ENCODE results near the gene HIVEP3.
A peak's percentile ranks its signal among the peaks of the same experiment; 100 is the strongest.

The HIVEP3 gene

DNA sequence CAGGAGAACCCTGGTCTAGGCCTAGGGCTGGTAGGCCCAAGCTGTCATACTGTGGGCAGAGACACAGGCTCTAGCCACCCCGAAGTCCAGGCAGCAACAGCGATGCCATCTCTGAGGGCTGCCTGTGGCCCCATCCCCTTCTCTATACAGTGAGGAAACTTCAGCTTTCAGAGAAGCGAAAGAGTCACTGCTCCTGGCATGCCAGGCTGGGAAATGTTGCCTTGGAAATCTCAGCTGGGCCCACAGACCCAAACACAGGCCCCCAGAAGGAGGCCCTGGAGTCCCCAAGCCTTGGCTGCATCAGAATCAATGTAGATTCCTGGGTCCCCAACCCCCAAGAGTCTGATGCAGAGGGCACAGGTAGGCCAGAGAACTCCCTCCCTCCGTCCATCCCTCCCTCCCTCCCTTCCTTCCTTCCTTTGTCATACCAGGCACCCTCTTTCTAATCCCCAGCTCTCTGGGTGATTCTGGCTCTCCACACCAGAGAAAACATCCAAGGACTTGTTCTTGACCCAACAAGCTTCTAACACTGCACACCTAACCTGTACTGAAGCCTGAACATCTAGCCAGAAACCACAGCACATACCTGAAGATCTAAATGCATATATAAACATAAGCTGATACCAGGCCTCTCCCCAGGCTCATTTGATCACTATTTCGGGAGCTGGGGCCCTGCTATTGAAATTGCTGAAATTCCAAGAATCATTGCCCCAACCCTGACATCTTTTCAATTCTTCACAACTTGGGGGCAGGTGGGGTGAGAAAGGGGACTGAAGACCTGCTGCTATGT lies 291.0 kb downstream of the HIVEP3 start:
- no peak for DNase-seq (ENCODE audit: low read depth)

DNA sequence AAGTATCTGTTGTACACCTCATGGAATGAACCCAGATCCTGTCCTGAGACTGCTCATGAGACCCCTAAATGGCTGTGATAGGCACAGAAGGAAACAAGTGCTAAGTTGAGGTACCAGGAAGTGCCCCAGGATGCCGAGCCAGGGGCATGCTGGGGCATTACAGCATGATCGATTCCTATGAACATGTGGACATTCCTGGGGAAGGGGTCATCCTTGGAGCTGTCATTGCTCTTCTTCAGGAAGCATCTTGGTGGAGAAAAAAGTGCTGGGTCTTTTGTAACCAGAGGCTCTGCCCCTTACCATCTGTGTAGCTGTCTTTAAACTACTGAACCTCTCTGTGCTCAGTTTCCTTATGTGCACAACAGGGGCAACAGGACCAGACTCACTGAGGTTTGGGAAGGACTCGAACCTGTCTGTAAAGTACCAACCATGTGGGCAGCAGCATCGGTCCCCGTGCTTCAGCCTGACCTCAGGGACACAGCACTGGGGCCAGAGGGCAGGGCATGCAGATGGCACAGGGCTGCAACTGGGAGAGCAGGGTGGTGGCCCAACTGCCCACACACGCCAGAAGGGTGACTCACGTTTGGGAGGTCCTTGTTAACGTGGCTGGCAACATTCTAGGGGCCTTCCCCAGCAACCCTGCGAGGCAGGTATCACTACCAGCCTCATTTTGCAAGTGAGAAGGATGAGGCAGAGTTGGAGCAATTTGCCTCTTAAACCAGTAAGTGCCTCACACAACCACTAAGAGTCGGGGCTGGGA lies 291.9 kb downstream of the HIVEP3 start:
- no peak for DNase-seq (ENCODE audit: low read depth)

DNA sequence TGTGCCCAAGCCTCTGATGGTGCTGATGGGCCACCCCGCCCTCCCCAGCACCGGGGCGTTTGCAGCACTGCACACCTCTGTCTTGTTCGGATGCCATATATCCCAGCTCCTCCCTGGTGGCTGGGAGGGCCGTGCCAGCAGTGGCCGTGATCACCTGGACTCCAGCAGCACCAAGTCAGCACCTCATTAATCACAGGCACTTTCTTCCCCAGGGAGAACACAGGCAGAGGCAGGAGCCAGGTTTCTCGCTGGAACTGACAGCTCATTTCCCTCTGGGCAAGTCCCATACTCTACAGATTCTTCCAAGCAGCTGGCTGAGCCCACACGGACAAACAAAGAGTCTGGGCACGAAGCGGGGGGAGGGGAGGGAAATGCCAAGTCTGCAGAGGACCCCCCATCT lies 292.6 kb downstream of the HIVEP3 start:
- no peak for DNase-seq (ENCODE audit: low read depth)

DNA sequence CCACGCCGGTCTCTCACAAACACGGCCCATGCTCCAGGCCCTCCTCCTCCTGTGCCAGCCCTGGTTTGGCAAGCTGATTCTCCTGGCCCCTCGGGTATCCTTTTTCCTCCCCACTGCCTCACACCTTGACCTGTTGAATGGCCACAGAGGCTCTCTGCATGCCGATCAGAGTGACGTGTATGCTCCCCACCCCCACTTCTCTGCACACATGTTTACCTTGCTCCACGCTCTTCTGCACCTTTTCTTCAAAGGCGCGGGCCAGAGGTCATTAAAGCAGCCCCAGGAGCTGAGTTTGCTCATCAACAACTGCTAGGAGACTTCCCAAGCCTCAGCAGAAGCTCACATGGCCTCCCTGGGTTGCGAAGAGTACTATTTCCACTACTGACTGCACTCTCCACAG lies 295.0 kb downstream of the HIVEP3 start:
- no peak for DNase-seq (ENCODE audit: low read depth)

DNA sequence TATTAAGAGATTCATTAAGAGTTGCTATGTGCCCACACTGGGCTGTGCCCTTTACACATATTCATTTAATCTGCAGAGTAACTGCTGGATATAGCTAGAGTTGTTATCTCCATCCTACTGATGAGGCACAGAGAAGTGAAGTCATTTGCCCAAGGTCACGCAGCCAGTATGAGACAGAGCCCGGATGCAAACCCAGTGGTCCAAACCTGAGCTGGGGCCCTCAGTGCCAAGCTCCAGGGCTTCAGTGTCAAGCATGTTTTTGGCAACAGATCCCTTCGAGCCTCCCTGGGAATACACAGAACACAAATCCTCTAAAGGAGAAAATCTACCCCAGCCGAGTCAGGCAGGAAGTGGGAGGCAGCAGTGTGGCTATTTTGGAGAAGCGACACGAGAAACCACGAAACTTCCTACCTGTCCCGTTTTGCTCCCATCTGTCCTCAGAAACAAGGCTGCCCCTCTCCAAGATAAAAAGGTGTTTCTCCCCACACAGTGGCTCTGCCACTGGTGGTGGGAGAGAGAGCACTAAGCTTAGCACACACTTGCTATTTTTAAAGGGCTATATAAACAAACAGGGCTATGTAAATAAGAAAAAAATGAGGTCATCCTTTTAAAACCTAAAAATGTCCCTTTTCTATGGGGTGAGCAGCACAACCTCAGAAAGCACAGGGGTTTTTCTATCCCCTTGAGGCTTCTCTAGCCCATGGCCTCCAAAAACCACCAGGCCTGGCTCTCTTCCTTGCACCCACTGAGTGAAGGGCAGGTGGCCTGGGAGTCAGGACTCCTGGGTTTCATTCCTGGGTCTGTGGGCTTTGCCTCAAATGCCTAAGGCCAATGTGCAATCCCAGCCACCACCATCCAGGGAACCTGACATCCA lies 295.6 kb downstream of the HIVEP3 start:
- DNase-seq (ENCODE audit: low read depth): no peak

DNA sequence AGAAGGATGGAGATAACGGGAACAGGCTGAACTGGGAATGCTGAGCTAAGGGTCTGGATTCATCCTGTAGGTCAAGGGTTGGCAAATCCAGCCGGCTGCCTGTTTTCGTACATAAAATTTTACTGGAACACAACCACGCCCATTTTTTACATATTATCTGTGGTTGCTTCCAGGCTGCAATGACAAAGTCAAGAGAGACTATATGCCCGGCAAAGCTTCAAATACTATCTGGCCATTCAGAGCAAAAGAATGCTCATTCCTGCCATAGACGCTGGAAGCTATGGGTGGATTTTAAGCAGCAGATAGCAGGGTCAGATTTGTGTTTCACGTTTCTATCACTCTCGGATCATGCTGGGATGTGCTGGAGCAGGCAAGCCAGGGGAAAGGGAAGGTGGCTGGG lies 296.3 kb downstream of the HIVEP3 start:
- DNase-seq (ENCODE audit: low read depth): no peak

DNA sequence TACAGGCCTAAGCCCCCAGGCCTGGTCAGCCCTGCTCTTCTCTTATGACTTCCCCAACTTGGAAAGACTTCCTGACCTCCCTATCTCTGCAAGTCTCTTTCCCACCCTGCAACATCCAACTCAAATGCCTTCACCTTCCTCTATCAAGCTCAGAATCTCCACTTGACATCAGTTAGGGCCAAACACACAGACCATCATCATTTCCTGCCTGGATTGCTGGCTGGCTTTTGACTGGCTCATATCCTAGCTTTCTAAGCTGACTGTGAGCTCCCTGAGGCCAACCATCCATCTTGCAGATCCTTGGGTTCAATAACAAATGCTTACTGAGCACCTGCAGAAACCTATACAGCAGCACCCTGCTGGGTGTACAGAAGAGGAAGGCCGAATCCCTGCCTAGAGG lies 296.9 kb downstream of the HIVEP3 start:
- DNase-seq (ENCODE audit: low read depth): no peak

DNA sequence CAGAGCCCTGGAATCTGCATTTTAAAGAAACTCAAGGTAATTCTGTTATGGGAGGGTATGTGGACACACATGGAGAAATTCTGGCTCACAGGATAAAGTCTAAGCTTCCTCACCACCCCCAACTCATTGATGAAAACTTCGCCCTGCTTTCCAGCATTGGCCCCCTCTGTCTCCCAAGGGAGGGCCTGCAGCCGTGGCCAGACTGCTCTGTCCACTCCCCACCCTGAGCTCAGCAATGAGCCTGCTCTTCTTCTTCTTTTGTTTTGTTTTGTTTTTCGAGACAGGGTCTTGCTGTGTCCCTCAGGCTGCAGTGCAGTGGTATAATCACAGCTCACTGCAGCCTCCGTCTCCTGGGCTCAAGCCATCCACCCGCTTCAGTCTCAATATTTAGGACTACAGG lies 297.5 kb downstream of the HIVEP3 start:
- no peak for DNase-seq (ENCODE audit: low read depth)

DNA sequence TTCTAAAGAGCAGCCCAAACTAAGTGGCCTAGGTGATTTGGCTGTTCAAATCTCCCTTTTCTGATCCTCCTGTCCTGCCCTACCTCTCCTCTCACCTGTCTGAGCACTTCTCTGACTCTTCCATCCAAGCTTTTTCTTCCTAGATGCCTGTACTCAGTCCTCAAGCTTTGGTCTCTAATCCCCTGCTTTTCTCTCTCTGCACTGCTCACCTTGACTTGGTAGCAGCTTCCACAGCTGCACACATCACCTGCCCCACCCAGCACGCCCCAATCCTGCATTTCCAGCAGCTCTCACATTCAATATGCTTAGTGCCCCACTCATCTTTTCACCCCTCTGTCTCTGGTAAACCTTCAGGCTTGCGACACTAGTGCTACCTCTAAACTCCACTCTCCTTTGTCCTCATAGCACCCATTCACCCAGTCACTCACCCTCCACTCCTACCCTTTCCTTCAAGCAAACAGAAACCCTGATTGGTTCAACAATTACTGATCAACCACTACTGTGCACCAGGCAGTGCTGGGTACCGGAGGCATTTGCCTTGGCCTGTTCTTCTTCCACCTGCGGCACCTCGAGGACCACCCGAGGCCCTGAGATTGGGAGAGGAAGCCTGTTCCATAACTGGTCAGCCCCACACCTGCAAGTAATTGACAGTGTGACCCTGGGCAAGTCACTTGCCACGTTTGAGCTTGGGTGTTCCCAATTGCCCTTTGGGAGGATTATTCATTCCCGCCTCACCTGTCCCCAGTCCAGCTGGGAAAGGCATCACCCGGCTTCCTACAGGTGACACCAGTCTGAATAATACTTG lies 298.2 kb downstream of the HIVEP3 start:
- DNase-seq (ENCODE audit: low read depth): no peak

DNA sequence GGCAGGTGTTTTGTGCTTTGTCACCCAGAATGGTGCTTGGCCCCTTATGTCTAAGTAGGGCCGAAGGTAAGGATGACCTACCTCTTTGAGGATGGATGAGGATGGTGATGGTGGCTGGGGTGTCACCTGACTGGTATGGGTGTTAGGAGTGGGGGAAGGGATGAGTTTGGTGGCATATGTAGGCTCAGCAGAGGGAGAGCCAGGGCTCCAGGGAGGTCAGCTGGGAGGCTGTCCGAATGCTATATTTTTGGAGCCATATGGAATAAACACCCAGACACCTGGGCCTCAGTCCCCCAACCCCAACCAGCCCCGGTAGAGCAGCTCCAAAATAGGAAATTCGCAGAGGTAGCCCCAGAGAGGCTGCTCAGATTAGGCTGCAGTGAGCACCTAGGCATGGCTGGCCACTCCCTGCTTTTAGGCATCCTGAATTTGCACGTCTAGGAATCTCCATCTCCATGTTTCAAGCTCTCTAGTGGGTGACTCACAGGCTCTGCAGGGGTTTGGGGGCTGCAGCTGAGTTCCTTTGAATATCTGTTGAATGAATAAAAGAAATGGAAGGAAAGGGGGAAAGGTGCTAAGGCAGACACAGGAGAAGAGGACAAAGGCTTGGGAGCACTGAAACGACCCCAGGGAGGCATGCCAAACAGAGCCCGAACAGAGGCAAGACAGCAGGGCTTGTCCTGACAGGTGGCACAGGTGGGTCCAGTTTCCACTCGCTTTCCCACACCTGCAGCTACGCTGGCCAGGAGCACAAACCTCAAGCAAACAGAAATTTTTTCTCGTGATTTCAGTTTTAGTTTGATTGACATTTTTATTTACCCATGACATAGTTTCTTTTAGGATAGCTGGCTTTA lies 299.0 kb downstream of the HIVEP3 start:
- no peak for DNase-seq (ENCODE audit: low read depth)

DNA sequence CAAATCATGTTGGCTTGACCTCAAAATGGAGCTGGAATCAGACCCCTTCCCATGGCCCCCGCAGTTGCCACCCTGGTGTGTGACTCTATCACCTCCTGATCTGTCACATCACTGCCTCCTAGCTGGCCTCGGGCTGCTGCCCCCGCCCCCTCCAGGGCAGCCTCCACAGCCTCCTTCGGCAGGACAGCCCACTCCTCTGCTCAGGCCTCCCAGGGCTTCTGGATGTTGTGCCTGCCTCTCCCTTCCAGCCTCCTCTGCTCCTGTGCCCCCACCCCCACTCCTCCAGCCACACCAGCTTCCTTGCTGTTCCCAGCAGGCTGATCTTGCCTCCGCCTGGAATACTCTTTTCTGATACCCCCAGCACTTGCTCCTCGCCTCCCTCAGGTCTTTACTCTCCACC lies 299.9 kb downstream of the HIVEP3 start:
- no peak for DNase-seq (ENCODE audit: low read depth)

DNA sequence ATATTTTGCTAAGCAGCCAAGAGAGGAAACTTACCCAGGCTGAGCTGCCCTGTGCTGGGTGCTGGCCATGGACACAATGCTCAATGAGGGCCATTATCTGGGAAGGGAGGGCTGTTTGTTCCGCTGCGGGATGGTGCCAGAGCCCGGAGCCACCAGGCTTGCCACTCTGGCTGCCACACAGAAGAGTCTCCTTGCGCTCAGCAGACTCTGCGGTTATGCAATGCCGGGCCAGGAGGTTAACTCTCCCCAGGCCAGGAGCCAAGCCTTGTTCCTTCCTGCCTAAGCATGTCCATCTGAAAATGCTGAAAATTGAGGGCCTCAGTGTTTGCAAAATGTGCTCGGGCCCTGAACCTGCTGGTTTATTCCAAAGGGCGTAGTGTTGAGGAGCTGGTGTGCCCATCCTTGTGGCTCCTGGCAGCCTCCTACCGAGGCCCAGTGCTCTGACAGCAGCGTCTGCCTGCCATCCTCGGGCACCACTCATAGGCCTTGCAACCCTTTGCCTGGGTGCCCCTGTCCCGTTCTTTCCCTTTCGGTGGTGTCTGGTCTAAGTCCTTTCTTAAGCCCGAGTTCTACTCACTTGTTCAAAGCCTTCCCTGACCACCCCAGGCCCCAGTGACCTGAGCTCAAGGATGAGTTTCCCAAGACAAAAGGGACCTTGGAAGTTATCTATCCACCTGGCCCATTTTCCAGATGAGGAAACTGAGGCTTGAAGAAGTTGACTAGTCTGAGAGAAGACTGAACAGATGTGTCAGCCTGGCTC lies 300.5 kb downstream of the HIVEP3 start:
- DNase-seq (ENCODE audit: low read depth): no peak

DNA sequence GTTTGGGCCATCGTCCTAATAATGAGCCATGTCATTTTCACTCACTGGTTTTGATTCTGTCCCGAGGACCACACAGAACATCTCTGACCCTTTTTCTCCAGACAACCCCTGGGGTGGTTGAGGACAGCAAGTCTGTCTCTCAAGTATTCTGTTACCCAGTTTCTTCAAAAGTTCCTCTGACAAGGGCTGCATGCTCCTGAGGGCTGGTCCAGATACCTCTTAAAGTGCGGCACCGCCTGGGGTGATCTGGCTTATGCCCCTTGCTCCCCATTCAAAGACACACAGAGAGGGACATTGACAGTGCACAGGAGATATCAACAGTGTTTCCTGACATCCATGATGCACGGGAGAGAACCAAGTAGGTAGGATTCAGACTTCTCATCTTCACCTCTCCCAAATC lies 301.4 kb downstream of the HIVEP3 start:
- no peak for DNase-seq (ENCODE audit: low read depth)

DNA sequence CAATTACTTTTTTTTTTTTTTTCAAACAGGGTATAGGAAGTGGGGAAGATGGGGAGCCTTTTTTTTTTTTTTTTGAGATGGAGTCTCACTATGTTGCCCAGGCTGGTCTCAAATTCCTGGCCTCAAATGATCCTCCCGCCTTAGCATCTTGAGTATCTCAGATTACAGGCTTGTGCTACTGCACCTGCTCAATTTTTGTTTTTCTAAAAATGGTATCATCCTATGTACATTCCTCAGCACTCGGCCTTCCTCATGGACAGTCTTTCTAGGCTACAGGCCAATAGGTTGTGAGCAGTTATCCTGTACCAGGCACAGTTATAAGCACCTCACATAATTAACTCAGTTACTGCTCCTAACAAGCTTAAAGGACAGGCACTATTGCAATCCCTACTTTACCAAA lies 302.2 kb downstream of the HIVEP3 start:
- DNase-seq (ENCODE audit: low read depth): no peak

DNA sequence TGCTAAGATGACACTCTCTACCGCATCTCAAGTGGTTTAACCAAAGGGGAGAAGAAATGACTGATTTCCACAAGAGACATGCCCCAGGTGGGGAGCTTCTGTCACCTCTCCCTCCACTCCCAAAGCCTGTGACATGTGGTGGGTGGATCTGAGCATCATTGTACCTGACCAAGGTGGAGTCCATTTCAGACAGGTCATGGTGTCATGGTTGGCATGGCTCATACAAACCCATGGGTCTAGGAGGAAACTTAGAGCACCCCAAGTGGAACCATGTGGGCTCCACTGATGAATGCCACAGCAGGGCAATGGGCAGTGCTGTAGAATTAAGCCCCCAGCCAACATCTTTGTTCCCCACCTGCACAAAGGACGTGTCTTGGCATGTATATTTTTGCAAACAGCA lies 302.7 kb downstream of the HIVEP3 start:
- DNase-seq (ENCODE audit: low read depth): no peak

DNA sequence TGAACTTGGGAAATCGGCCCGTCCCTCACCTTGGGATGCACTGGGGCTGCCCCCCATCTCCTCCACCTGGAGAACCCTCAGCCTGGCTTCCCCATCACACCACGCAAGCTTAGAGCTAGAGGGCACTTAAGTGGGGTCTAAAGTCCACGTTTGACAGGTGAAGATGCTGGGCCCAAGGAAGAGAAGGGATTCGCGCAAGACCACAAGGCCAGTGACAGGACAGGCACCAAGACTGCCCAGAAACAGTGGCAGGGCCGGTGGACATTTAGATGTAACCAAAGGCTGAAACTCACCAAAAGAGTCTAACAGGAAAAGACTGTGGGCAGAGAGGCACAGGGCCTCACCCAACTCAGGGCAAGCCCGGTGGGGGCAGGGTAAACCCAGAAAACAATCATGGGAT lies 303.4 kb downstream of the HIVEP3 start:
- DNase-seq (ENCODE audit: low read depth): no peak

DNA sequence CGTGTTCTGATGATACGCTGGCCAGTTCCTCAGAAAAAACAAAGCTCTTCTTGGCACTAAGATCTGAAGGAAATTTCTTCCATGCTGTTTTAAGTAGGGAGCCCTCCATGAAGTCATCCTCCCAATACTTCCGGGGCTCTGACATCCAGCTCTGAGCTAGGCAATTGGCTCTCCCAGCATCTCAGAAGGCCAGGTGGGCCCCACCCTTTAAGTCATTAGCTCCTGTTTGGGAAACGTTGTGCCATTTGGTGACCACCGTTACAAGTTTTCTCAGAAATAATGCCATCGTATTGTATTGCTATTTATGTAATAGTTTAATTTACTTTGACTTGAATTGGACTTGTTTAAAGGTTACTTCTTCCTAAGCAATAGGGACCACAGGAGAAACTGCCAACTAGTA lies 303.9 kb downstream of the HIVEP3 start:
- DNase-seq (ENCODE audit: low read depth): no peak

DNA sequence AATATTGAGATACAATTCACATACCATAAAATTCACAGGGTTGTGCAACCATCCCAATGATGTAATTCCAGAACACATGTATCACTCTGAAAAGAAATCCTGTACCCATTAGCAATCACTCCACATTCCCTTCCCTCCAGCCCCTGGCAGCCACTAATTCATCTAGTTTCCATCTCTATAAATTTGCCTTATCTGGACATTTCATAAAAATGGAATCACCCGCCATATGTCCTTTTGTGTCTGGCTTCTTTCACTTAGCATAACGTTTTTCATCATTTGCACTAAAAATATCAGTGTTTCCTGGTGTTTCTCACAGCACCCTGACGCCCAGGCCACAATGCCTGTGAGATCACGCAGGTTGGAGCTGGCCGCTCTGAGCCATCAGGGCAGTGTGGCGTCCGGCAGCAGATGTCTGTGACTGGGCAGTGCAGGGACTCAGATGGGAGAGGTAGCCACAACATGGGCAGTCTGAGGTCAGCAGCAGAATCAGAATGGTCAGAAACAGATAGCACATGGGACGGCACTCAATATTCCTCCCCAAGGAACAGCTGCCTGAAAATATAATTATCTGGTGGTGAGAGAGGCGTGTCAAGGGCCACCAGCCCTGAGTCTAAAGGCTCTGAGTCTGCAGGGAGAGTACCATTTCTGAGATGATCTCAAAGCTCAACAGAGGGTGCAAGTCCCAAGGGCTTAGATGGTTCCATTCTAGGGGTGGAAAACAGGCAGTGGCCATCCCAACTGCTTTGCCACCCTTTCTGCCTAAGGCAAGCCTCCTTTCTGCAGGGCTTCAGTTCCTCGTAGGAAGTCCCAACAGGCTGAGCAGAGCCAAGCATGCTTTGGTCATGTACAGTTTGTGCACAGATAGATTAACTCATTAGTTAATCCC lies 304.8 kb downstream of the HIVEP3 start:
- peak; percentile 39 for DNase-seq (ENCODE audit: low read depth)

DNA sequence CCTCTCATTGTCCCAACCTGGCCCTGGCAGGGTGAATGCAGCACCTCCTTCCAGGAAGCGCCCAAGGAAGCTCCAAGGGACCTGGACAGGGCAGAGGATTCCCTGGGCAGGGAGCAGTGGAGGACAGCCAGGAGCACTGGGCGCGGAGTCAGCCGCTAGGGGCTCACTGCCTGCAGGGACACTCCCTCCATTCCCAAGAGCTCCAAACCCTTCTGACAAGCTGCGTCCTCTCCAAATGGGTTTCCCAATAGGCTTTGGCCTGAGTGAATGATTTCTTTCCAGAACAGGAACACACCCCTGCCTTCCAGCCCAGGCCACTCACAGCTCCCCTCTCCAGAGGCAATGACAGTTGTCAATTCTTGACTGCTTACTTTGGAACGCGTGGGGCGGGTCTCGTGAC lies 305.8 kb downstream of the HIVEP3 start:
- no peak for DNase-seq (ENCODE audit: low read depth)
